ENCODE data around the gene PRR5L.

PRR5L gene

GRCh38 chr11:36295926-36296325 lies at the start of gene PRR5L:
Gene PRR5L (plus strand): TSS chr11:36296288. CDS start chr11:36401122, 104,834 bp downstream.
- H3K9ac ChIP-seq (ENCODE audit: low read depth in 1 of 2, low read length in 2 of 2), result no peak within 1 kb of the TSS
- H3K4me1 ChIP-seq (ENCODE audit: control insufficient read depth in 1 of 2, insufficient read depth in 2 of 2, low read length in 2 of 2), result peaks cover 13 to 19% of the 10 kb centered on the region in 2 donors
- H3K4me3 ChIP-seq (ENCODE audit: low read depth in 1 of 2, low read length in 2 of 2), result no peak within 1 kb of the TSS
- no peaks in the 10 kb centered on the region for H3K27me3 ChIP-seq (ENCODE audit: control insufficient read depth in 1 of 2, insufficient read depth in 2 of 2, low read length in 2 of 2)
- H3K9me3 ChIP-seq (ENCODE audit: control insufficient read depth in 1 of 2, low read length in 2 of 2), result peaks cover 0 to 4% of the 10 kb centered on the region in 2 donors
- H3K36me3 ChIP-seq (ENCODE audit: control insufficient read depth in 1 of 2, insufficient read depth in 2 of 2, low read length in 2 of 2), result no peaks in the 10 kb centered on the region
- no peak within 1 kb of the TSS for H3K27ac ChIP-seq (ENCODE audit: low read depth, low read length)

GRCh38 chr11:36247493-36247892 lies 48.6 kb upstream of the PRR5L start:
- Histone ChIP-seq H3K27ac (ENCODE audit: low read depth, low read length) (no peak overlapping the region), H3K4me3 (ENCODE audit: low read depth in 1 of 2, low read length in 2 of 2) (no peak overlapping the region), H3K9me3 (ENCODE audit: control insufficient read depth in 1 of 2, low read length in 2 of 2) (no peaks in the 10 kb centered on the region), H3K36me3 (ENCODE audit: control insufficient read depth in 1 of 2, insufficient read depth in 2 of 2, low read length in 2 of 2) (no peaks in the 10 kb centered on the region), H3K27me3 (ENCODE audit: control insufficient read depth in 1 of 2, insufficient read depth in 2 of 2, low read length in 2 of 2) (no peaks in the 10 kb centered on the region), H3K9ac (ENCODE audit: low read depth in 1 of 2, low read length in 2 of 2) (no peak overlapping the region), H3K4me1 (ENCODE audit: control insufficient read depth in 1 of 2, insufficient read depth in 2 of 2, low read length in 2 of 2) (no peaks in the 10 kb centered on the region)

GRCh38 chr11:36248436-36248835 lies 47.7 kb upstream of the PRR5L start:
- no peak overlapping the region for H3K4me3 ChIP-seq (ENCODE audit: low read depth in 1 of 2, low read length in 2 of 2)
- no peaks in the 10 kb centered on the region for H3K9me3 ChIP-seq (ENCODE audit: control insufficient read depth in 1 of 2, low read length in 2 of 2)
- no peaks in the 10 kb centered on the region for H3K36me3 ChIP-seq (ENCODE audit: control insufficient read depth in 1 of 2, insufficient read depth in 2 of 2, low read length in 2 of 2)
- no peaks in the 10 kb centered on the region for H3K4me1 ChIP-seq (ENCODE audit: control insufficient read depth in 1 of 2, insufficient read depth in 2 of 2, low read length in 2 of 2)
- H3K27ac ChIP-seq (ENCODE audit: low read depth, low read length), result no peak overlapping the region
- H3K27me3 ChIP-seq (ENCODE audit: control insufficient read depth in 1 of 2, insufficient read depth in 2 of 2, low read length in 2 of 2), result no peaks in the 10 kb centered on the region
- H3K9ac ChIP-seq (ENCODE audit: low read depth in 1 of 2, low read length in 2 of 2), result no peak overlapping the region

GRCh38 chr11:36249246-36249645 lies 46.8 kb upstream of the PRR5L start:
- H3K4me3 ChIP-seq (ENCODE audit: low read depth in 1 of 2, low read length in 2 of 2), result no peak overlapping the region
- H3K4me1 ChIP-seq (ENCODE audit: control insufficient read depth in 1 of 2, insufficient read depth in 2 of 2, low read length in 2 of 2), result no peaks in the 10 kb centered on the region

GRCh38 chr11:36251823-36252222 lies 44.3 kb upstream of the PRR5L start:
- Histone ChIP-seq H3K27me3 (ENCODE audit: control insufficient read depth in 1 of 2, insufficient read depth in 2 of 2, low read length in 2 of 2) (no peaks in the 10 kb centered on the region), H3K36me3 (ENCODE audit: control insufficient read depth in 1 of 2, insufficient read depth in 2 of 2, low read length in 2 of 2) (no peaks in the 10 kb centered on the region), H3K9ac (ENCODE audit: low read depth in 1 of 2, low read length in 2 of 2) (no peak overlapping the region), H3K27ac (ENCODE audit: low read depth, low read length) (no peak overlapping the region), H3K4me3 (ENCODE audit: low read depth in 1 of 2, low read length in 2 of 2) (no peak overlapping the region), H3K9me3 (ENCODE audit: control insufficient read depth in 1 of 2, low read length in 2 of 2) (no peaks in the 10 kb centered on the region), H3K4me1 (ENCODE audit: control insufficient read depth in 1 of 2, insufficient read depth in 2 of 2, low read length in 2 of 2) (no peaks in the 10 kb centered on the region)

More at GRCh38 chr11:36249246-36249645, 46.8 kb upstream of the PRR5L start:
- Histone ChIP-seq H3K9me3 (ENCODE audit: control insufficient read depth in 1 of 2, low read length in 2 of 2) (no peaks in the 10 kb centered on the region), H3K27ac (ENCODE audit: low read depth, low read length) (no peak overlapping the region), H3K36me3 (ENCODE audit: control insufficient read depth in 1 of 2, insufficient read depth in 2 of 2, low read length in 2 of 2) (no peaks in the 10 kb centered on the region), H3K9ac (ENCODE audit: low read depth in 1 of 2, low read length in 2 of 2) (no peak overlapping the region), H3K27me3 (ENCODE audit: control insufficient read depth in 1 of 2, insufficient read depth in 2 of 2, low read length in 2 of 2) (no peaks in the 10 kb centered on the region)

GRCh38 chr11:36253238-36253637 lies 42.9 kb upstream of the PRR5L start:
- Histone ChIP-seq H3K27ac (ENCODE audit: low read depth, low read length) (no peak overlapping the region), H3K4me1 (ENCODE audit: control insufficient read depth in 1 of 2, insufficient read depth in 2 of 2, low read length in 2 of 2) (no peaks in the 10 kb centered on the region), H3K9me3 (ENCODE audit: control insufficient read depth in 1 of 2, low read length in 2 of 2) (no peaks in the 10 kb centered on the region), H3K4me3 (ENCODE audit: low read depth in 1 of 2, low read length in 2 of 2) (no peak overlapping the region), H3K36me3 (ENCODE audit: control insufficient read depth in 1 of 2, insufficient read depth in 2 of 2, low read length in 2 of 2) (no peaks in the 10 kb centered on the region), H3K9ac (ENCODE audit: low read depth in 1 of 2, low read length in 2 of 2) (no peak overlapping the region), H3K27me3 (ENCODE audit: control insufficient read depth in 1 of 2, insufficient read depth in 2 of 2, low read length in 2 of 2) (peaks cover 0 to 1% of the 10 kb centered on the region in 2 donors)

DNA sequence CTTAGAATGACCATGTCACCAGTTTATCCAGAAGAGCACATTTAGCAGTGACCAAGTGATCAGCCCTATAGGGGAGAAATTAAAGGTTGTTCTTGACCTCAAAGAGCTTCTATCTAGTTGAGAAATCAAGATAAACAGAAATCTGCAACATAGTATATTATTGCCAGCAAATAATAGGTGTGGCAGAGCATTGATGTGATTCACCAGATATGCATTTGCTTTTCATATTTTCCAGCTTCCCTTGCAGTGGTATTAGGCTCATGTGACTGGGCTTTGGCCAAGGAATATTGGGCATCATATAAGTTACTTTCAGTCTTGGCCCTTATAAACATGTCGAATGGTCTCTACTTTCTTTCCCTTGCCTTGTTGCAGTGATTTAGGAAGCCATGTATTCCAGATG lies 41.4 kb upstream of the PRR5L start:
- Histone ChIP-seq H3K9me3 (ENCODE audit: control insufficient read depth in 1 of 2, low read length in 2 of 2) (no peaks in the 10 kb centered on the region), H3K9ac (ENCODE audit: low read depth in 1 of 2, low read length in 2 of 2) (no peak overlapping the region), H3K27ac (ENCODE audit: low read depth, low read length) (no peak overlapping the region), H3K4me1 (ENCODE audit: control insufficient read depth in 1 of 2, insufficient read depth in 2 of 2, low read length in 2 of 2) (no peaks in the 10 kb centered on the region), H3K27me3 (ENCODE audit: control insufficient read depth in 1 of 2, insufficient read depth in 2 of 2, low read length in 2 of 2) (peaks cover 0 to 6% of the 10 kb centered on the region in 2 donors), H3K4me3 (ENCODE audit: low read depth in 1 of 2, low read length in 2 of 2) (no peak overlapping the region), H3K36me3 (ENCODE audit: control insufficient read depth in 1 of 2, insufficient read depth in 2 of 2, low read length in 2 of 2) (no peaks in the 10 kb centered on the region)

DNA sequence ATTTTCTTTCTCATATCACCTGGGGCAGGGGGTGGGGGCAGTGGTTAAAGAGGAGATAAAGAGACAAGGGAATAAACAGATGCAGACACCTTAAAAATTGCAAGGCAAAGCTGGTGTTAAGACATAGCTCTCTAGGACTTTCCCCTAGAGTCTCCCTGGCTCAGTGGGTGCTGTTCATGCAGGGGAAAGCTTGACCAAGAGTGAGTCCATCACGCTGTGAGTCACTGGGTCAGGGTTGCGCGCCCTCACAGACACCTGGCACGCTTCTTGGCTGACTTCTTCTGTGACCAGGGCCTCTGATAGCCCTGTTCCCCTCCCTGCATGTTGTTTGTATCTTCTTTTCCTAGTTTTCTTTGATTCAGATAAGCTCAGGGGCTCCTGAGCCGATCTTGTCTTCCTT lies 38.7 kb upstream of the PRR5L start:
- H3K27me3 ChIP-seq (ENCODE audit: control insufficient read depth in 1 of 2, insufficient read depth in 2 of 2, low read length in 2 of 2), result peaks cover 0 to 6% of the 10 kb centered on the region in 2 donors
- no peaks in the 10 kb centered on the region for H3K4me1 ChIP-seq (ENCODE audit: control insufficient read depth in 1 of 2, insufficient read depth in 2 of 2, low read length in 2 of 2)
- H3K27ac ChIP-seq (ENCODE audit: low read depth, low read length), result no peak overlapping the region
- no peak overlapping the region for H3K4me3 ChIP-seq (ENCODE audit: low read depth in 1 of 2, low read length in 2 of 2)
- no peak overlapping the region for H3K9ac ChIP-seq (ENCODE audit: low read depth in 1 of 2, low read length in 2 of 2)
- H3K36me3 ChIP-seq (ENCODE audit: control insufficient read depth in 1 of 2, insufficient read depth in 2 of 2, low read length in 2 of 2), result no peaks in the 10 kb centered on the region
- H3K9me3 ChIP-seq (ENCODE audit: control insufficient read depth in 1 of 2, low read length in 2 of 2), result no peaks in the 10 kb centered on the region

DNA sequence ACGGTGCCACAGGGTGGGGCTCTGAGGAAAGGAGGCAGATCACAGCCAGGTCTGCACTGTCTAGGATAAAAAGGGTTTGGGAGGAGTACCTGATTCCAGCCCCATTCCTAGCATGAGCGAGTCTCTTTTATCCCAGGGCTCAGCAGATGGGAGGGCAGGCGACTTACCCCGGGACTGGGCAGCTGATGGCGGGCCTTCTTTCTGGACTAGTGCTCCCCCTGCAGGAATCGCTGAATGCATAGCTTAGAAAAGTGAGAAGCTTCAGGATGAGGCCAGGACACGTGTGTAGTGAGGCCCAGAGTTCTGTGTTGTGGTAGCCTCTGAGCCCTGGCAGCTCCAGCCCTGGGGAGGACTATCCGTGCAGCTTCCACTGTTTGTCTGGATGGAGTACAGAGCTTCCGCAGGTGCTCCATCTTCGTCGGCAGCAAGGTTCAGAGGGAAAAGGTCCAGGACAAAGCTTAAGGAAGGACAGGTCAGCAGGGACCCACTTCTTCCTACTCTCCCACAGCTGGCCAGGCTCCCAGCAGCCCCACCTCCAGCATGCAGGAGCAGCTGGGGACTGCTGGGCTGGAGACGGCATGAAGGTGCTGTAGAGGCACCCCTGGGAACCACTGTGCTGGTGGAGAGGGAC lies 37.2 kb upstream of the PRR5L start:
- no peaks in the 10 kb centered on the region for H3K4me1 ChIP-seq (ENCODE audit: control insufficient read depth in 1 of 2, insufficient read depth in 2 of 2, low read length in 2 of 2)
- H3K9ac ChIP-seq (ENCODE audit: low read depth in 1 of 2, low read length in 2 of 2), result no peak overlapping the region
- peaks cover 2 to 6% of the 10 kb centered on the region in 2 donors for H3K27me3 ChIP-seq (ENCODE audit: control insufficient read depth in 1 of 2, insufficient read depth in 2 of 2, low read length in 2 of 2)
- H3K4me3 ChIP-seq (ENCODE audit: low read depth in 1 of 2, low read length in 2 of 2), result no peak overlapping the region
- no peaks in the 10 kb centered on the region for H3K9me3 ChIP-seq (ENCODE audit: control insufficient read depth in 1 of 2, low read length in 2 of 2)
- H3K27ac ChIP-seq (ENCODE audit: low read depth, low read length), result no peak overlapping the region
- no peaks in the 10 kb centered on the region for H3K36me3 ChIP-seq (ENCODE audit: control insufficient read depth in 1 of 2, insufficient read depth in 2 of 2, low read length in 2 of 2)

GRCh38 chr11:36261094-36261493 lies 35.0 kb upstream of the PRR5L start:
- peaks cover 2 to 6% of the 10 kb centered on the region in 2 donors for H3K27me3 ChIP-seq (ENCODE audit: control insufficient read depth in 1 of 2, insufficient read depth in 2 of 2, low read length in 2 of 2)
- H3K9me3 ChIP-seq (ENCODE audit: control insufficient read depth in 1 of 2, low read length in 2 of 2), result no peaks in the 10 kb centered on the region
- H3K27ac ChIP-seq (ENCODE audit: low read depth, low read length), result no peak overlapping the region
- no peak overlapping the region for H3K4me3 ChIP-seq (ENCODE audit: low read depth in 1 of 2, low read length in 2 of 2)
- no peak overlapping the region for H3K9ac ChIP-seq (ENCODE audit: low read depth in 1 of 2, low read length in 2 of 2)
- no peaks in the 10 kb centered on the region for H3K4me1 ChIP-seq (ENCODE audit: control insufficient read depth in 1 of 2, insufficient read depth in 2 of 2, low read length in 2 of 2)
- no peaks in the 10 kb centered on the region for H3K36me3 ChIP-seq (ENCODE audit: control insufficient read depth in 1 of 2, insufficient read depth in 2 of 2, low read length in 2 of 2)
